Stimulated activated naive CD4-positive, alpha-beta T cell treated with Interleukin-2 at 50 U/mL for 16 hours (primary cell): ENCODE data around the gene KCNAB1.
A peak's percentile ranks its signal among the peaks of the same experiment; 100 is the strongest.

Source experiments
- DNase-seq: peaks from one replicate; lab custom pipeline; 2025; lab: John Stamatoyannopoulos, UW

The KCNAB1 gene

GRCh38 chr3:156412600-156412999 lies 292.2 kb downstream of the KCNAB1 start:
- no peak for DNase-seq

GRCh38 chr3:156413293-156413892 lies 293.0 kb downstream of the KCNAB1 start:
- no peak for DNase-seq

GRCh38 chr3:156416846-156417558 lies 296.6 kb downstream of the KCNAB1 start:
- DNase-seq, result no peak

- DNase-seq, result no peak
Observed at GRCh38 chr3:156417559-156418132, 297.3 kb downstream of the KCNAB1 start.

- no peak for DNase-seq
Observed at GRCh38 chr3:156418428-156418827, 298.1 kb downstream of the KCNAB1 start.

- DNase-seq, result no peak
Observed at GRCh38 chr3:156421534-156421933, 301.2 kb downstream of the KCNAB1 start.

- no peak for DNase-seq
Observed at GRCh38 chr3:156424758-156425157, 304.4 kb downstream of the KCNAB1 start.

GRCh38 chr3:156425651-156426050 lies 305.3 kb downstream of the KCNAB1 start:
- no peak for DNase-seq

GRCh38 chr3:156429125-156429524 lies 308.7 kb downstream of the KCNAB1 start:
- DNase-seq, result no peak

GRCh38 chr3:156431334-156432124 lies 311.2 kb downstream of the KCNAB1 start:
- DNase-seq, result no peak

- no peak for DNase-seq
Observed at GRCh38 chr3:156432563-156432962, 312.2 kb downstream of the KCNAB1 start.

- no peak for DNase-seq
Observed at GRCh38 chr3:156433138-156433537, 312.8 kb downstream of the KCNAB1 start.

- no peak for DNase-seq
Observed at GRCh38 chr3:156433910-156434309, 313.5 kb downstream of the KCNAB1 start.

- no peak for DNase-seq
Observed at GRCh38 chr3:156434921-156435320, 314.5 kb downstream of the KCNAB1 start.

- DNase-seq, result no peak
Observed at GRCh38 chr3:156443079-156443478, 322.7 kb downstream of the KCNAB1 start.

- no peak for DNase-seq
Observed at GRCh38 chr3:156445117-156446090, 325.0 kb downstream of the KCNAB1 start.

- DNase-seq, result peak; percentile 4
Observed at GRCh38 chr3:156448300-156448699, 327.9 kb downstream of the KCNAB1 start.

GRCh38 chr3:156449710-156450574 lies 329.6 kb downstream of the KCNAB1 start:
- DNase-seq, result no peak

- no peak for DNase-seq
Observed at GRCh38 chr3:156455839-156456238, 335.5 kb downstream of the KCNAB1 start.

GRCh38 chr3:156456771-156457224 lies 336.4 kb downstream of the KCNAB1 start:
- no peak for DNase-seq
